H1 (cell line): Measurements from ENCODE around the gene TRIM7. TPM values are rescaled to one million over a fixed set of nuclear protein-coding genes. Genes with fewer than 3 reads are reported as not detected.

Experiments
- SAP30 ChIP-seq: fragments of 300-600 bp; sonication (generic); IDR thresholded peaks from 2 replicates; pipeline ENCODE4 v1.7.1; 2012; ENCODE audit warnings: low read length, moderate library complexity, mild to moderate bottlenecking, inconsistent platforms; ENCODE audit not compliant: insufficient read depth, insufficient replicate concordance
- polyA plus RNA-seq, 7 experiments: library from polyadenylated mRNA; depleted of rRNA in 3 of 7; stranded (reverse) in 5 of 7; unstranded in 2 of 7; fragments of >200 nt in 5 of 7; fragments of 200-250 nt in 2 of 7; gene quantifications; 1 replicate in 5 of 7; 2 replicates in 1 of 7; 4 replicates in 1 of 7; pipeline versions ENCODE4 v1.2.1 to v1.2.3, GENCODE V29; 2011 to 2013; ENCODE audit warnings: missing spikeins in 2 of 7, mixed read lengths in 2 of 7
- total RNA-seq: library from RNA; stranded (reverse); fragmentation: NEBNext Ultra II Directional; extraction: Animal tissue kit (Norgen Biotek cat#: 25700); gene quantifications from 2 replicates; pipeline ENCODE4 v1.2.1, GENCODE V29; 2021
- TF ChIP-seq, protein P1 (sequence below): fragments of 300-600 bp; sonication (generic); IDR thresholded peaks from 2 replicates; pipeline ENCODE4 v1.7.1; 2012; ENCODE audit warnings: low read length, moderate library complexity, mild to moderate bottlenecking, inconsistent platforms; ENCODE audit not compliant: insufficient replicate concordance

The TRIM7 gene
- total and polyA plus RNA-seq, 2 of the 8 experiments (the other 6 are each of a cell fraction or from before 2014, with no cell fraction given) = 0.36 to 0.47 TPM

- TF ChIP-seq, protein P1, sequence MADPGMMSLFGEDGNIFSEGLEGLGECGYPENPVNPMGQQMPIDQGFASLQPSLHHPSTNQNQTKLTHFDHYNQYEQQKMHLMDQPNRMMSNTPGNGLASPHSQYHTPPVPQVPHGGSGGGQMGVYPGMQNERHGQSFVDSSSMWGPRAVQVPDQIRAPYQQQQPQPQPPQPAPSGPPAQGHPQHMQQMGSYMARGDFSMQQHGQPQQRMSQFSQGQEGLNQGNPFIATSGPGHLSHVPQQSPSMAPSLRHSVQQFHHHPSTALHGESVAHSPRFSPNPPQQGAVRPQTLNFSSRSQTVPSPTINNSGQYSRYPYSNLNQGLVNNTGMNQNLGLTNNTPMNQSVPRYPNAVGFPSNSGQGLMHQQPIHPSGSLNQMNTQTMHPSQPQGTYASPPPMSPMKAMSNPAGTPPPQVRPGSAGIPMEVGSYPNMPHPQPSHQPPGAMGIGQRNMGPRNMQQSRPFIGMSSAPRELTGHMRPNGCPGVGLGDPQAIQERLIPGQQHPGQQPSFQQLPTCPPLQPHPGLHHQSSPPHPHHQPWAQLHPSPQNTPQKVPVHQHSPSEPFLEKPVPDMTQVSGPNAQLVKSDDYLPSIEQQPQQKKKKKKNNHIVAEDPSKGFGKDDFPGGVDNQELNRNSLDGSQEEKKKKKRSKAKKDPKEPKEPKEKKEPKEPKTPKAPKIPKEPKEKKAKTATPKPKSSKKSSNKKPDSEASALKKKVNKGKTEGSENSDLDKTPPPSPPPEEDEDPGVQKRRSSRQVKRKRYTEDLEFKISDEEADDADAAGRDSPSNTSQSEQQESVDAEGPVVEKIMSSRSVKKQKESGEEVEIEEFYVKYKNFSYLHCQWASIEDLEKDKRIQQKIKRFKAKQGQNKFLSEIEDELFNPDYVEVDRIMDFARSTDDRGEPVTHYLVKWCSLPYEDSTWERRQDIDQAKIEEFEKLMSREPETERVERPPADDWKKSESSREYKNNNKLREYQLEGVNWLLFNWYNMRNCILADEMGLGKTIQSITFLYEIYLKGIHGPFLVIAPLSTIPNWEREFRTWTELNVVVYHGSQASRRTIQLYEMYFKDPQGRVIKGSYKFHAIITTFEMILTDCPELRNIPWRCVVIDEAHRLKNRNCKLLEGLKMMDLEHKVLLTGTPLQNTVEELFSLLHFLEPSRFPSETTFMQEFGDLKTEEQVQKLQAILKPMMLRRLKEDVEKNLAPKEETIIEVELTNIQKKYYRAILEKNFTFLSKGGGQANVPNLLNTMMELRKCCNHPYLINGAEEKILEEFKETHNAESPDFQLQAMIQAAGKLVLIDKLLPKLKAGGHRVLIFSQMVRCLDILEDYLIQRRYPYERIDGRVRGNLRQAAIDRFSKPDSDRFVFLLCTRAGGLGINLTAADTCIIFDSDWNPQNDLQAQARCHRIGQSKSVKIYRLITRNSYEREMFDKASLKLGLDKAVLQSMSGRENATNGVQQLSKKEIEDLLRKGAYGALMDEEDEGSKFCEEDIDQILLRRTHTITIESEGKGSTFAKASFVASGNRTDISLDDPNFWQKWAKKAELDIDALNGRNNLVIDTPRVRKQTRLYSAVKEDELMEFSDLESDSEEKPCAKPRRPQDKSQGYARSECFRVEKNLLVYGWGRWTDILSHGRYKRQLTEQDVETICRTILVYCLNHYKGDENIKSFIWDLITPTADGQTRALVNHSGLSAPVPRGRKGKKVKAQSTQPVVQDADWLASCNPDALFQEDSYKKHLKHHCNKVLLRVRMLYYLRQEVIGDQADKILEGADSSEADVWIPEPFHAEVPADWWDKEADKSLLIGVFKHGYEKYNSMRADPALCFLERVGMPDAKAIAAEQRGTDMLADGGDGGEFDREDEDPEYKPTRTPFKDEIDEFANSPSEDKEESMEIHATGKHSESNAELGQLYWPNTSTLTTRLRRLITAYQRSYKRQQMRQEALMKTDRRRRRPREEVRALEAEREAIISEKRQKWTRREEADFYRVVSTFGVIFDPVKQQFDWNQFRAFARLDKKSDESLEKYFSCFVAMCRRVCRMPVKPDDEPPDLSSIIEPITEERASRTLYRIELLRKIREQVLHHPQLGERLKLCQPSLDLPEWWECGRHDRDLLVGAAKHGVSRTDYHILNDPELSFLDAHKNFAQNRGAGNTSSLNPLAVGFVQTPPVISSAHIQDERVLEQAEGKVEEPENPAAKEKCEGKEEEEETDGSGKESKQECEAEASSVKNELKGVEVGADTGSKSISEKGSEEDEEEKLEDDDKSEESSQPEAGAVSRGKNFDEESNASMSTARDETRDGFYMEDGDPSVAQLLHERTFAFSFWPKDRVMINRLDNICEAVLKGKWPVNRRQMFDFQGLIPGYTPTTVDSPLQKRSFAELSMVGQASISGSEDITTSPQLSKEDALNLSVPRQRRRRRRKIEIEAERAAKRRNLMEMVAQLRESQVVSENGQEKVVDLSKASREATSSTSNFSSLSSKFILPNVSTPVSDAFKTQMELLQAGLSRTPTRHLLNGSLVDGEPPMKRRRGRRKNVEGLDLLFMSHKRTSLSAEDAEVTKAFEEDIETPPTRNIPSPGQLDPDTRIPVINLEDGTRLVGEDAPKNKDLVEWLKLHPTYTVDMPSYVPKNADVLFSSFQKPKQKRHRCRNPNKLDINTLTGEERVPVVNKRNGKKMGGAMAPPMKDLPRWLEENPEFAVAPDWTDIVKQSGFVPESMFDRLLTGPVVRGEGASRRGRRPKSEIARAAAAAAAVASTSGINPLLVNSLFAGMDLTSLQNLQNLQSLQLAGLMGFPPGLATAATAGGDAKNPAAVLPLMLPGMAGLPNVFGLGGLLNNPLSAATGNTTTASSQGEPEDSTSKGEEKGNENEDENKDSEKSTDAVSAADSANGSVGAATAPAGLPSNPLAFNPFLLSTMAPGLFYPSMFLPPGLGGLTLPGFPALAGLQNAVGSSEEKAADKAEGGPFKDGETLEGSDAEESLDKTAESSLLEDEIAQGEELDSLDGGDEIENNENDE = no peak
- no peak for TF ChIP-seq SAP30
These were observed 19.4 kb downstream of the TRIM7 start (continued) for GRCh38 chr5:181185560-181185959.
